Measurements from ENCODE around the gene C1GALT1C1L.

GRCh38 chr2:43718530-43719124 lies 42.4 kb upstream of the C1GALT1C1L start:
- TF ChIP-seq POLR2AphosphoS5 (IDR thresholded peaks at IDR 0.05; ENCODE audit: low read depth, low read length), result no peak
- TF ChIP-seq REST (IDR thresholded peaks at IDR 0.05; ENCODE audit: insufficient read depth in 1 of 2, low read depth in 2 of 2, low read length in 2 of 2), result no peak
- no peak for TF ChIP-seq TAF1 (IDR thresholded peaks at IDR 0.05; ENCODE audit: borderline replicate concordance, insufficient read depth, low read length)
- no peak for TF ChIP-seq SIN3A (IDR thresholded peaks at IDR 0.05; ENCODE audit: borderline replicate concordance, insufficient read depth, low read length)

All from PFSK-1 (cell line).